HG02840 (cell line): Measurements from ENCODE around the gene UNCX.
"Not testable (repeated sequence)": the region's sequence is repeated elsewhere in the genome, so short reads cannot be mapped to it uniquely, and the experiment has no call there.

ENCODE experiments used
- ATAC-seq: cut with Tn5 transposase; IDR thresholded peaks from one replicate; pipeline ENCODE4 v1.9.1; 2021; ENCODE audit warnings: mild to moderate bottlenecking, moderate library complexity, moderate number of reproducible peaks; ENCODE audit not compliant: unreplicated experiment, low FRiP score

The UNCX gene

DNA sequence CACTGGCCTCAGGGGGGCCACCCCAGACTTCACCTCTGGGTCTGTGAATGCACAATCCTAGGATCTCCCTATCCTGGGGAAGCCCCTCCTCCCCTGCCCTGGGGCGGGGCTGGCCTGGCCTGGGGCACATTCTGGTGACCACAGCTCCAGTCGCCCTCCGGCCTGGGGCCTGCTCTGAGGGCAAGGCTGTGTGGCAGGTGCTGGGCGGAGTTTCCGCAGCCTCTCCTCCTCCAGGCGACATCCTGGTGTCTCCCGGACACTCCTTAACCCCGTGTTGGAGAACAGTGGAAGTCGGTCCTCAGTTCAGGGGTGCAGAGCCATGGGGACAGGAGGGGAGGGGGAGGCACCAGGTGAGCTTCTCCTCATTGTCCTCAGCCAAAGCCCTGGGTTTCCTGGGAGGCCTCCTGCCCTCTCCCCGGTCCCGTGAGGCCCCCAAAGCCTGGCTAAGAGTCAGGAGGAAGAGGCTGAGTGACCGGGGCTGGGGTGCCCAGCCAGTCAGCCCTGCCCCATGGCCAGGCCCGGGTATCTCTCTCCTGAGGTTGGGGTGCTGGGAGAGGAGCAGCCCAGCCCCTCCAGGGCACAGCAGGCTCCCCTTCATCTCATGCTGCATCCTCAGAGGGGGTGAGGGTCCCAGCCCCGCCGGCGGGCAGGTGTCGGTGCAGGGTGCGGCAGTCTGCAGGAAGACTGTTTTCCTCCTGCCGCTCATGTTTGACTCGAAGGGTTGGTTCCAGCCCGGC, 22.6 kb downstream of the UNCX start:
- no peak for ATAC-seq

DNA sequence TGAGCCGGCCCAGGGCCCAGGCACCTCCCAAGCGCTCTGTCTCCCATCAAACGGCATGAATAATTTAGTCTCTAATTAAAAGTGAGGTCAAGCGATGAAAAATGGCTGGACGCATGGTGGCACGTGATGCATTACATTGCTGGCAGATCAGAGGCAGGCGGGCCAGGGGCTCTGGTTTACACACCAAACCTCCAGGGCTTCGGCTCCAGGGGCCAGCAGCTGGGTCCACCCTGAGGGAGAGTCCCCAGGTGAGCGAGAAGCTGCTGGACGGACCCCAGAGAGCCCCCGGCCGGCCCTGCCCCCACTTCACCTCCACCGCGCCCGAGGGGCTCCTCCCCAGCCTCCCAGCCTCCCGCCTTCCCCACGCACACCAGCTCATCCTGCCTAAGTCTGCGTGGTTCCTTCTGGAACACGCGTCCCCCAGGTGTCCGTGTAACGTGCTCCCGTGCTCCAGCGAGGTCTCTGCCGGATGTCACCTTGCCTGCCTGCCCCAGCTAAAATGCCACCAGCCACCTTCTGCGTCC, 23.2 kb downstream of the UNCX start:
- ATAC-seq, result no peak

DNA sequence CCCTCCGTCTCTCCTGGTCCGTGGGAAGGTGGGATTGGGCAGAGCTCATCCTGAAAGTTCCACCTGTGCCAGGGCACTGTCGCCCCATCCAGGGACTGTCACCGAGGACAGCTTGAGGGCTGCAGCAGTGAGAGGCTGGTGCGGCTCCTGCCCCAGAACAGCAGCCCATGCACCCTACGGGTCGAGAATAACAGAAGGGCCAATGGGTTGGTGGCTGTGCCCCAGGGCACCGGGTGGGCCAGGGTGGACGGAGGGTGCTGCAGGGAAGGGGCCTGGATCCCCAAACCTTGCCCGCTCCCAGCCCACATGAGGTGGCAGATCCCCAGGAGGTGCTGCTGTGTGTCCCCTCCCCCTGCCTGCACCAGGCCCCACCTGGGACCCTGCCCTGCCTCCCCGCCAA, 23.9 kb downstream of the UNCX start:
- no peak for ATAC-seq

DNA sequence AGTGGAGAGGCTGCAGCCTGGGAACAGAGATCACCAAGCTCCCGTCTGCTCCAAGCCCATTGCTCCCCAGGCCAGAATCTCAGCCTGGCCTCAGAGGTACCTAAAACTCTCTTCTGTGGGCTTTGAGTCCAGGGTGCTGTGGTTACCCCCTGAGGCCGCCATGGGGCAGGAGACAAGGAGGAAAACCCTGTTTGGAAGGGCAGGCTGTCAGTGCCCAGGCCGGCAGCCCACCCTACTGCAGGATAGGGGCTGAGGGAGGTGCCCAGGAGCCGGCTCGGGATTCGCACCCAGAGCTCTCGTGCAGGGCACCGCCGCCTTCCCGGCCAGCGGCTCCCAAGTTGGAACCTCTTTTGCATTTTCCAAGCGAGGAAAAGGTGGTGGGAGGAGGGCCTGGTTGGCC, 24.5 kb downstream of the UNCX start:
- ATAC-seq, result no peak

DNA sequence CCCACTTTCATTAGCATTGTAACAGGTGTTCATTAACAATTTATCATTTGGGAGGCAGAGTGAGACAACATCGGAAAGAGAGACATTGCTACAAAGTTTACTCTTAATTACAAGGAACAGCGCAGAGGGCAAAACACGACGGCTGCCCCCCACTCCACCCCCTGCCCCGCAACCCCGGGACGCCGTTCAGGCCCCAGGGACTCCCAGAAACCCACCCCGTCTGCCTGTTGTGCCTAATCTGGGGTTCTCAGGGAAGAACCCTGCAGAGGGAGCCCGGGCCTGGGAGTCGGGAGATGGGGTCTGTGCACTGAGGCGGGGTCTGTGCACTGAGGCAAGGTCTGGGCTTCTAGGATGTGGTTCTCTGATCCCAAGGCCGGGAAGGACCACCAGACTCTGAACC, 25.2 kb downstream of the UNCX start:
- ATAC-seq, result no peak

DNA sequence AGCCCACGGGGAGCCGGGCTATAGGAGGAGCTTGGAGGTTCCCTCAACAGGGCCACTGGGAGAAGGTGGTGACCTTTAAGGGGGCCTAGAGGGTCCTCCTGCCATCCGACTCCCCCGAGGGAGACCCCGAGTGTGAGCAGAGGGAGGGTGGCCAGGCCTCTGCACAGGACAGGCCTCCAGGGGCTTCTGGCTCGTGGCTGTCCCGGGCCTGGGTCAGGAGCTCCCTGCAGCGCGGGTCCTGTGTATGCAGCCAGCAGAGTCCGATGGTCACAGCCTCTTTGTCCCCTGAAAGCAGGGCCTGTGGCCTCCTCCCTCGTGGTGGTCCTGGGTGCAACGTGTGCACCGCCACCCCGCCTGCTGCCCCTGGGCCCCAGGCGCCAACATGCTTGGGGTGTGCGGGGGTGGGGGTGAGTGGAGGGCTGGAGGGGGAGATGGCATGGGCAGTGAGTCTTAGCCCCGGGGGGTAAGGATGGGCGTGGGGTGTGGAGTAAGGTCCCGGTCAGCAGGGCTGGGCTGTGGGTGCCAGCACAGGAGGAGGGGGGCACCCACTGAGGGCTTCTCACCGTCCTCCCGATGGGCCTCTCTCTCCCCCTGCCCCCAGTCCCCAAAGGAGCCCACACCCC, 27.1 kb downstream of the UNCX start:
- no peak for ATAC-seq

DNA sequence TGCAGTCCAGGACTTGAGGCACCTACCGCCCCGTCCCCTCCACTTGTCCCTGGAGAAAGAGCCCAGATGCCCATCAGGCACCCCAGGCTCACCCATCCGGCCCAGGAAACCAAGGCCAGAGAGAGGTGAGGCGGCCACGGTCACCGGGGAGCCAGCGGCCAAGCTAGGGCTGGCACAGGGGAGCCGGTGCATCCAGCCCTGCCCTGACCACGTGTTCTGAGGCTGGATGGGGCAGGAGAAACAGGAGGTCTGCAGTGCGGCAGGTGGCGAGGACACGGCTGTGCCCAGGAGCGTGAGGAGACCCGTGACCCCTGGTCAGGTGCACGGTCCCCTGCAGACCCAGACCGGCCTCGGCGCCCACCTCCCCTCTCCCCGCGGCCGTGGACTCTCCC, 27.6 kb downstream of the UNCX start:
- no peak for ATAC-seq

DNA sequence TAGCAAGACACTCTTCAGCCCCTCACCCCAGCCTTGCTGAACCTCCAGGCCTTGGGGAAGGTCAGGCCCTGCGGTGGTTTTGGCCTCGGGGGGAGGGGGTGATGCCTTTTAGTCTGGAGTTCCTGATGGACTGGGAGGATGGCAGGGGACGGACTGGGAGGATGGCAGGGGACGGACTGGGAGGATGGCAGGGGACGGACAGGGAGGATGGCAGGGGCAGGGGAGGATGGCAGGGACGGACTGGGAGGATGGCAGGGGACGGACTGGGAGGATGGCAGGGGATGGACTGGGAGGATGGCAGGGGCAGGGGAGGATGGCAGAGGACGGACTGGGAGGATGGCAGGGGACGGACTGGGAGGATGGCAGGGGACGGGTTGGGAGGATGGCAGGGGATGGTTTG, 28.4 kb downstream of the UNCX start:
- ATAC-seq, result not testable (repeated sequence)

DNA sequence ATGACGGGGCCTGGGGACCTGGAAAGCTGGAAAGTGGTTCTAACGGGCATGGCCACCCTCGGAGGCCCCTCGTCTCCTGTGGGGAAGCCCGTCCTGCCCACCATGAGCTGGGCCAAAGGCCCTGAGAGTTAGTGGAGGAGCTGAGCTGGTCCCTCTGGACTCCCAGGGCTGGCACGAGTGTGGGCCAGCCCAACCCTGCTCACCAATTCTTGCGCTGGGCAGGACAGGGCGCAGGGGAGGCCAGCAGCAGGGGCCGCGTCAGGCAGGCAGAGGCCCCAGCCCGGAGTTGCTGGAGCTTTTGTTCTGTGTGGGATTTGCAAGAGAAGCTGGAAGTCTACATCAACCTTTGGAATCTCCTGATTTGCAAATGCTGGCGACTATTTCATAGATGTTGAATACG, 29.8 kb downstream of the UNCX start:
- ATAC-seq, result no peak

DNA sequence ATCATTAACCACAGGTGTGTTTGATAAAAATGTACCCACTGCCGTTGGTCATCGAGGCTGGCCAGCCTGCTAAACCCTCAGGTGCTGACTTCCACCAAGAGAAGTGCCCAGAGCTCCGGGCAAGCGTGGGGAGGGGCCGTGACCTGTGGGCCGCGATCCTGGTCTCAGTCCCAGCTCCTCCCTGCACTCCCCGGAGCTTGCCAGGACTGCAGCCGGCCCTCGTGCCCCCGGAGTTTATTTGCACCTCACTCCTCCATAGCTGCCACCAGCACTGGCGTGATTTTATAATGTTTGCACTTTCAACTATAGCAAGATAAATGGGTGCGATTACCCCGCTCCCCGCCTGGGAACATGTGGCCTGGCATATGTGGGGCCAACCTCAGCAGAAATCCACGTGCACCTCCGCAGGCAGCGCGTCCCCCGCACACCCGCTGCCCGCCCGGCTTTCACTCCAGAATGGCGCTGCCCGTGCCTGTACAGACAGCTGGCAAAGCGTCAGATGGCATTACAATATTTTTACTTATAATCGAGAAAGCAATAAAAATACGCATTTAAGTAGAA, 30.8 kb downstream of the UNCX start:
- ATAC-seq, result no peak

DNA sequence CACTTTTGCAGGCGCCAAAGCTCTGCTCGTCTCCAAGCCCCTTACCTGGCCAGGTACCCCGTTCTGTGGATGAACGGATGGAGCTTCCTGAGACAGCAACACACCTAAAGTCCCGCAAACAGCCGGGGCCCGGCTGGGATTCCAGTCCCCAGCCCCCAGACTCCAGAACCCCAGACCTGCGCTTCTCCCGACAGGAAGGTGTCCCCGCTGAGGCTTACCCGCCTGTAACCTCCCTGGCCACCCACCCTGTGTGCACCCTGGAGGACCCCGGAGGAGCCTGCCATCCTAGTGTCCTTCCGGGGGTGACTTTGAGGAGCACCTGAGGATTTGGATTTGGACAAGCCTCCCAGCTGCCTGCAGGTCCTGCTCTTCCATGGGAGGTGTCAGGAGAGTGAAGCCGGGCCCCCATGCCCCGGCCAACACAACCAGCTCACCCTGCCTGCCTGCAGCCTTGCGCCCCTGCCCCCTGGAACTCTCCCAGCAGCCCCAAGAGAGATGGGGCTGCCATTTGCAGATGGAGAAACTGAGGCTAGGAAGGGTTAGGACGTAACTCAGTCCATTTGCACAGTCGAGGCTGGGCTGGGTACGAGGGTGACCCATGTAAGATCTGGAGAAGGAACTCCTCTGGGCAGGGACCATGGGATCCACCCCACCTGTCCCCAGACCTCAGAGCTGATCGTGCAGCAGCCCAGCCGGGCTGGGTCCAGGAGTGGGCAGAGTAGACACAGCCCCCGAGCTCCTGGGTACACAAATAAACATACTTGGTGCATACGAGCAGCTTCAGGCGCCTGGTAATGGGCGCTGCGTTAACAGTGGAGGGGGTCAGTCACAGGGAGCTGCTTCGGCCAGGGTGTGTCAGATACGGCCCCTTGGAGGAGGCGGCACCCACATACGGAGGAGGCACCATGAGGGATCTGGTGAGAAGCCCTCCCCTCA, 31.9 kb downstream of the UNCX start:
- ATAC-seq, result no peak

DNA sequence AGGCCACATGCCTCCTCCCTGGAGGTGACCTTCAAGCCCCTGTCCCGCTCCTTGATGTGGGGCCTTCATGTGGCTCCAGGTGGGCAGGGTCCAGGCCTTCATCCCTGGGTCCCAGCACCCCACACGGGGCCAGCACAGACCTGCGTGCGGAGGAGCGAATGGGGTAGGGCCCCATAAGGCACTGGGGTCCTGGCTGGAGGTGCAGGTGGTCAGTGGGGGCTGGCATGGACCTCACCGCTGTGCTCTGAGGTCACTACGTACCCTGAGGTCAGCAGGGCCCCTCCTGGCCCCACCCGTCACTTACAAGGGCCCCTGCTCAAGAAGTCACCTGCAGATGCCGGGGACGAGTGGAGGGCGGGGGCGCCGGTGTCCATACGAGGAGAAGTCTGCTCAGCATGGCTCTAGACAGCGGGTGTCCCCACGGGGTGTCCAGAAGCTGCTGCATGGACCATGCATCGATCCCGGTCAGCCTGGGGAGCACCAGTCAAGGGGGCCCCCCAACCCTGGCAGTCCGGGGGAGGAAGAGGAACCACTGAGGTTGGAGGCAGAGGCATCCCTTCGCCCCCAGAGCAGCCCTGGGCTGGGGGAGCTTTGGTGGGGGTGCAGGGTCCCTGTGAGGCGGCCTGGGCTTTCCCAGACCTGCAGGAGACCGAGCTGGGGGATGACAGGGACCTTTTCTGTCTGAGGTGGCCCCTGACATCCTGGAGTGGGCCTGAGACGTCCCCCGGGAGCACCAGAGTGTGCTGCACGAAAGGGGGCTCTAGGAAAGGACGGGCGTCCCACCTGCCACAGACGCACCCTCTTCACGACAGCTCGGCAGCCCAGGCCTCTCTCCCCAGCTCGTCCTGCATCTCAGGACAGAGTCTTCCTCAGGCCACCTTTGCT, 34.6 kb downstream of the UNCX start:
- no peak for ATAC-seq

DNA sequence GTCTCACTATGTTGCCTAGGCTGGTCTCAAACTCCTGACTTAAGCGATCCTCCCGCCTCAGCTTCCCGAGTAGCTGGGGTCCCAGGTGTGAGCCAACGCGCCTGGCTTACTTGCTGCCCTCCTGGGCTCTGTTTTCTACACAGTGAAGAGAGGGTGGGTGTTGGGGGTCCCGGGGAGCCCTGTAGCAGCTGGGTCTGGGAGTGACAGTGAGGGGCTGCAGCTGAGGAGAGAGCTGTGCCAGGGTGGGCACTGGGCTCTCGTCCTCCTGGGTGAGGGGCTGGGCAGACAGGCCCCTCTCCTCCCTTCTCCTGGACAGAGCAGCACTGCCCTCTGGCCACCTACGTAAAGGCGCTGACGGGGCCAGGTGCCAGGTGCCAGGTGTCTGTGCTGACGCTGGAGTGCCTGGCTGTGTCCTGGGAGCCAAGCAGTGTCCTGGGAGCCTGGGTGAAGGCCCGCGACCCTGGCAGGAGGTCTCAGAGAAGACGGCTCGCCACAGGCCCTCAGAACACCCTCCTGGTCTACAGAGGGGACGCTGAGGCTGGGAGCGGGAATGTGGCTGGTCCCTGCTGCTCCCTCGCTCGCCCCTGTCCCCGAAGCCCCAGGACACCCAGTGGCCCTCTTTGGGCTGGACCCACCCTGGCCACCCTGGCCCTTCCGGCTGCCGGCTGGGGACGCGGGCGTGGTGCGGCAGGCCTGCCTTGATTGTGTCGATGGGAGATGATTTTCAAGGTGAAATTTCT, 35.6 kb downstream of the UNCX start:
- ATAC-seq, result no peak

DNA sequence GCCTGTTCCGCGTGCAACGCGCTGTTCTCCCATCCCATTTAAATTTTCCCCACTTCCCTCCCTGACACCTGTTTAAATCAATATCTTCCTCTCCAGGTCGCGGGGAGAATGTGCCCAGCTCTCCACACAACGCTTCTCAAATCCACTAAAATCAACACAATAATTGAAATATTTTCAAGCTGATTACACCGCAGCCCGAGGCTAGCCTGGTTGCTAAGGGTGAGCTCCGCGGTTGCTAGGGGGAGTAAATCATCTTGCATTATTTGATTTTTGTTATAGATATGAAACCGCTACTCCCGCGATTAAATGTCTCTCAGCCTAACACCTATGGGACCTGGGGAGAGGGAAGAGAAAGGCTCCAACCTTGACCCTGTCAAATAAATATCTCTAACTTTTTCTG, 36.2 kb downstream of the UNCX start:
- ATAC-seq, result no peak

DNA sequence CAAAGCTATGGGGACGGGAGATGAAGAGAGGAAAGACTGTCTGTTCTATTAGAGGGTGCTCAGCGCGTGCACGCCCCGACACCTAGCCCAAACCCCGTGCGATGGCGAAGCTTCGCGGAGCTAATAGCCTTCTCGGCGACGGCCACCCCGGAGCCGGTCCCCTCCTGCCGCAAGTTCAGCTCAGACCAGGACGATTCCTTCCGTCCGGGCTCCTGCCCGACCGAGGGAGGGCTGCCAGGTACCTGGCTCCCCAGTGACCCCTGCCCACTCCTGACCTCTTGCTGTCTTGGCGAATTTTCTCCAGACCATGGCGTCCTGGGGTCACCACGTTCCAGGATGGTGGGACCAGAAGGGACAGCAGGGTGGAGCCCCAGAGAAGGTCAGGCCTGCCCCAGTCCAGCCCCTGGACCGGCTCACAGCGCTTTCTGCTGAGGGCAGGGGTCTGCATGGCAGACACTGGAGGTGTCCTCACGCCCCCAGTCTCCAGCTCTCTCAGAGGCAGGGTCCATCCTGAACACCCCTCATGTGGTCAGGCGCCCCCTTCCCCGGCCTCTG, 36.7 kb downstream of the UNCX start:
- ATAC-seq, result no peak

DNA sequence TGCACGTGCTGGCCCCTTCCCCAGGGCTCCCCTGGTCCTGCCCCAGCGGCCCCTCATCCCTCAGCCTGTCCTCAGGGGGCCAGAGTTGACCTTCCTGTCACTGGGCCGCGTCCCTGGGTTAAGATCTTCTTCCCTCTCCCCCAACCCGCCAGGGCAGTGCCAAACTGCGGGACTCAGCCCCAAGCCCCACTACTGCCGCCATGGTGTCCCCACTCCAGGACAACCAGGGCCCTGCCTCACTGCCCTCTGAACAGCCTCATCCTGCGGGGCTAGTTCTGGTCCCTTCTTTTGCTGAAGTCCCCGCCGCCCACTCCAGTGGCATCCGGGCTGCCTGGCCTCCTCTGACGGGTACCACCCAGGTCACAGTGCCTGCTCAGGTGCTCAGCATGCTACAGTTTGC, 37.5 kb downstream of the UNCX start:
- ATAC-seq, result no peak

DNA sequence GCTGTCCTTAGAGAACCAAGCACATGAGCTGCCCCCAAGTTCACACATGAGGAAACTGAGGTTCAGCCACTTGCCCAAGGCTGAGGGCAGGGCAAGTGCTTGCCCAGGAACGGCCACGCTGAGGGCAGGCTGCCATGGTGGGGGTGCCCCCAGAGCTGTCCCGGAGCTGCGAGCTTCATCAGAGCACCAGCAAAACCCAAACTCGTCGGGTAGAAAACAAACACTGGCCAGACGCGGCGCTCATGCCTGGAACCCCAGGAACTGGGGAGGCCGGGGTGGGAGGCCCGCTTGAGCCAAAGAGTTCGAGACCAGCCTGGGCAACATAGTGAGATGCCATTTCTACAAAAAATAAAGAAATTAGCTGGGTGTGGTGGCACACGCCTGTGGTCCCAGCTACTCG, 38.4 kb downstream of the UNCX start:
- no peak for ATAC-seq

DNA sequence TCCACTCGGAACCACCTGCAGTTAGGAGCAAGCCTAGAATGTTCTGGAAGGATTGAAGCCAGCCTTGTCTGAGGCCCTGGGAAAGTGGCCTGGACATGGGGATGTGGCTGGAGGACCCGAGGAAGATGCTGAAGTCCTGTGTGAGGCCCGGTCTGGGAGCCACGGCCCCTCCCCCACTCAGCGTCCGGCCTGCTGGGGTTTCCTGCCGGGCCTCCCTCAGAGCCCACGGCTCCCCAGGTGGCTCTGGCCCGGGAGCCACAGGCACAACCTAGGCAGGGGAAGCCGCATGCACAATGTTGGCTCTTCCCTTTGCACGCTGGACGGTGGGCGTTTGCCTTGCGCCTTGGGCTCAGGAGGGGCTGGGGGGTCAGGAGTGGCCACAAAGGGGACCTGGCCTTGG, 39.0 kb downstream of the UNCX start:
- no peak for ATAC-seq

DNA sequence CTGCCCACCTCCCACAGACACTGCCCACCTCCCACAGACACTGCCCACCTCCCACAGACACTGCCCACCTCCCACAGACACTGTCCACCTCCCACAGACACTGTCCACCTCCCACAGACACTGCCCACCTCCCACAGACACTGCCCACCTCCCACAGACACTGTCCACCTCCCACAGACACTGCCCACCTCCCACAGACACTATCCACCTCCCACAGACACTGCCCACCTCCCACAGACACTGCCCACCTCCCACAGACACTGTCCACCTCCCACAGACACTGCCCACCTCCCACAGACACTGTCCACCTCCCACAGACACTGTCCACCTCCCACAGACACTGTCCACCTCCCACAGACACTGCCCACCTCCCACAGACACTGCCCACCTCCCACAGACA, 39.5 kb downstream of the UNCX start:
- not testable (repeated sequence) for ATAC-seq
